Measurements from ENCODE around the gene EXOG.

DNA sequence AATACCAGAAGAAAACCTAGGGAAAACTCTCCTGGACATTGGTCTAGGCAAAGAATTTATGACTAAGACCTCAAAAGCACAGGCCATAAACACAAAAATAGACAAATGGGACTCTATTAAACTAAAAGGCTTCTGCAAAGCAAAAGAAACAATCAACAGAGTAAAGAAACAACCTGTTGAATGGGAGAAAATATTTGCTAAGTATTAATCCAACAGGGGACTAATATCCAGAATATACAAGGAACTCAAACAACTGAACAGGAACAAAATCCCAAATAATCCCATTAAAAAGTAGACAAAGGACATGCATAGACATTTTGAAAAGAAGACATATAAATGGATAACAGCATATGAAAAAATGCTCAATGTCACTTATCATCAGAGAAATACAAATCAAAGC, 49.3 kb upstream of the EXOG start:
- TF ChIP-seq RAD21 (conservative IDR thresholded peaks at IDR 0.05) (no peak), SMC3 (conservative IDR thresholded peaks at IDR 0.05; ENCODE audit: poor library complexity) (no peak)
- TF ChIP-seq, protein P1, sequence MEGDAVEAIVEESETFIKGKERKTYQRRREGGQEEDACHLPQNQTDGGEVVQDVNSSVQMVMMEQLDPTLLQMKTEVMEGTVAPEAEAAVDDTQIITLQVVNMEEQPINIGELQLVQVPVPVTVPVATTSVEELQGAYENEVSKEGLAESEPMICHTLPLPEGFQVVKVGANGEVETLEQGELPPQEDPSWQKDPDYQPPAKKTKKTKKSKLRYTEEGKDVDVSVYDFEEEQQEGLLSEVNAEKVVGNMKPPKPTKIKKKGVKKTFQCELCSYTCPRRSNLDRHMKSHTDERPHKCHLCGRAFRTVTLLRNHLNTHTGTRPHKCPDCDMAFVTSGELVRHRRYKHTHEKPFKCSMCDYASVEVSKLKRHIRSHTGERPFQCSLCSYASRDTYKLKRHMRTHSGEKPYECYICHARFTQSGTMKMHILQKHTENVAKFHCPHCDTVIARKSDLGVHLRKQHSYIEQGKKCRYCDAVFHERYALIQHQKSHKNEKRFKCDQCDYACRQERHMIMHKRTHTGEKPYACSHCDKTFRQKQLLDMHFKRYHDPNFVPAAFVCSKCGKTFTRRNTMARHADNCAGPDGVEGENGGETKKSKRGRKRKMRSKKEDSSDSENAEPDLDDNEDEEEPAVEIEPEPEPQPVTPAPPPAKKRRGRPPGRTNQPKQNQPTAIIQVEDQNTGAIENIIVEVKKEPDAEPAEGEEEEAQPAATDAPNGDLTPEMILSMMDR (IDR thresholded peaks at IDR 0.05; ENCODE audit: poor library complexity, severe bottlenecking) = no peak
- TF ChIP-seq, protein P2, sequence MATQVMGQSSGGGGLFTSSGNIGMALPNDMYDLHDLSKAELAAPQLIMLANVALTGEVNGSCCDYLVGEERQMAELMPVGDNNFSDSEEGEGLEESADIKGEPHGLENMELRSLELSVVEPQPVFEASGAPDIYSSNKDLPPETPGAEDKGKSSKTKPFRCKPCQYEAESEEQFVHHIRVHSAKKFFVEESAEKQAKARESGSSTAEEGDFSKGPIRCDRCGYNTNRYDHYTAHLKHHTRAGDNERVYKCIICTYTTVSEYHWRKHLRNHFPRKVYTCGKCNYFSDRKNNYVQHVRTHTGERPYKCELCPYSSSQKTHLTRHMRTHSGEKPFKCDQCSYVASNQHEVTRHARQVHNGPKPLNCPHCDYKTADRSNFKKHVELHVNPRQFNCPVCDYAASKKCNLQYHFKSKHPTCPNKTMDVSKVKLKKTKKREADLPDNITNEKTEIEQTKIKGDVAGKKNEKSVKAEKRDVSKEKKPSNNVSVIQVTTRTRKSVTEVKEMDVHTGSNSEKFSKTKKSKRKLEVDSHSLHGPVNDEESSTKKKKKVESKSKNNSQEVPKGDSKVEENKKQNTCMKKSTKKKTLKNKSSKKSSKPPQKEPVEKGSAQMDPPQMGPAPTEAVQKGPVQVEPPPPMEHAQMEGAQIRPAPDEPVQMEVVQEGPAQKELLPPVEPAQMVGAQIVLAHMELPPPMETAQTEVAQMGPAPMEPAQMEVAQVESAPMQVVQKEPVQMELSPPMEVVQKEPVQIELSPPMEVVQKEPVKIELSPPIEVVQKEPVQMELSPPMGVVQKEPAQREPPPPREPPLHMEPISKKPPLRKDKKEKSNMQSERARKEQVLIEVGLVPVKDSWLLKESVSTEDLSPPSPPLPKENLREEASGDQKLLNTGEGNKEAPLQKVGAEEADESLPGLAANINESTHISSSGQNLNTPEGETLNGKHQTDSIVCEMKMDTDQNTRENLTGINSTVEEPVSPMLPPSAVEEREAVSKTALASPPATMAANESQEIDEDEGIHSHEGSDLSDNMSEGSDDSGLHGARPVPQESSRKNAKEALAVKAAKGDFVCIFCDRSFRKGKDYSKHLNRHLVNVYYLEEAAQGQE (IDR thresholded peaks at IDR 0.05; ENCODE audit: borderline replicate concordance) = no peak
